Activated T-cell treated with anti-CD3 and anti-CD28 coated beads, Interleukin-2, amount 50 U/mL, for 48 hours (primary cell): ENCODE results near the gene MLH3.
A peak's percentile ranks its signal among the peaks of the same experiment; 100 is the strongest.
"Not testable (repeated sequence)": the region's sequence is repeated elsewhere in the genome, so short reads cannot be mapped to it uniquely, and the experiment has no call there.

Source experiments
- DNase-seq, 2 experiments: peaks; one replicate each; pipeline ENCODE4 v3.0.0-alpha.2; 2020

MLH3 gene

GRCh38 chr14:75022655-75023054, 28.6 kb downstream of the MLH3 start:
- no peak for DNase-seq

- DNase-seq: no peak
Measured at GRCh38 chr14:75018694-75019093, 32.6 kb downstream of the MLH3 start.

GRCh38 chr14:75016815-75017214, 34.5 kb downstream of the MLH3 start:
- no peak for DNase-seq

GRCh38 chr14:75015496-75015895, 35.8 kb downstream of the MLH3 start:
- no peak for DNase-seq

- DNase-seq: no peak
Measured at GRCh38 chr14:75013290-75013689, 38.0 kb downstream of the MLH3 start.

GRCh38 chr14:75011356-75011994, 39.8 kb downstream of the MLH3 start:
- peak in 1 of 2 experiments; percentile 30 for DNase-seq

- DNase-seq: no peak
Measured at GRCh38 chr14:75010472-75011093, 40.7 kb downstream of the MLH3 start.

GRCh38 chr14:75009176-75009575, 42.1 kb downstream of the MLH3 start:
- DNase-seq: no peak

- DNase-seq: no peak
Measured at GRCh38 chr14:75005357-75005756, 45.9 kb downstream of the MLH3 start.

- peak in 1 of 2 experiments; percentile 30 for DNase-seq
Measured at GRCh38 chr14:75003250-75004027, 47.8 kb downstream of the MLH3 start.

- peak; percentile 99 for DNase-seq
Measured at GRCh38 chr14:75002392-75003249, 48.6 kb downstream of the MLH3 start, which contains the start of gene EIF2B2. TSS of gene EIF2B2 (plus strand) at chr14:75002921. CDS start at chr14:75002991, 70 bp downstream.

- DNase-seq: no peak
Measured at GRCh38 chr14:75001899-75002298, 49.4 kb downstream of the MLH3 start.

- DNase-seq: no peak
Measured at GRCh38 chr14:75001261-75001660, 50.0 kb downstream of the MLH3 start.

GRCh38 chr14:74995781-74996180, 55.5 kb downstream of the MLH3 start:
- not testable (repeated sequence) for DNase-seq

- not testable (repeated sequence) for DNase-seq
Measured at GRCh38 chr14:74994182-74994581, 57.1 kb downstream of the MLH3 start.

GRCh38 chr14:74988993-74989392, 62.3 kb downstream of the MLH3 start:
- DNase-seq: no peak

- DNase-seq: no peak
Measured at GRCh38 chr14:74988131-74988530, 63.1 kb downstream of the MLH3 start.

- no peak for DNase-seq
Measured at GRCh38 chr14:74985806-74986205, 65.5 kb downstream of the MLH3 start.

GRCh38 chr14:74985028-74985310, 66.3 kb downstream of the MLH3 start:
- no peak for DNase-seq

- DNase-seq: no peak
Measured at GRCh38 chr14:74984236-74985027, 66.8 kb downstream of the MLH3 start.

GRCh38 chr14:74983343-74983742, 67.9 kb downstream of the MLH3 start:
- no peak for DNase-seq

- DNase-seq: no peak
Measured at GRCh38 chr14:74982661-74983060, 68.6 kb downstream of the MLH3 start.
